GM21786 (cell line): ENCODE measurements around the gene KBTBD8.
A peak's percentile ranks its signal among the peaks of the same experiment; 100 is the strongest.

ENCODE experiments used
- ATAC-seq: cut with Tn5 transposase; IDR thresholded peaks from one replicate; pipeline ENCODE4 v1.9.1; 2021; ENCODE audit not compliant: unreplicated experiment

KBTBD8 gene

DNA sequence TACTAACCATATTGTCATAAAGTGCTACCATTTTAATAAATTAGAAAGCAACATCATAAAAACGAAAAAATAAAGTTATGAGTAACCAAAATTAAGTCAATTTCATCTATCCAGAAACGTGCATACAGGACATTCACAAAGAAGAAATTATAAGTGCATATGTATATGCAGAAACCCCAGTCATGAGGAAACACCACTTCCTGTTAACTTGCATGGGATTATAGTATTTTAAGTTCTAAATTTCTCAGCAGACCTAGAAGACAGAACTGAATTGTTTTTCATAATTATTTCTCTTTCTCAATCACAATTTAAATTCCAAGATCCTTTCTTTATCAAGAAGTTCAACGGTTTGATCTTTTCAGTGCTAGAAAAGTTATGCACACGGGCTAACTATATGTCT lies 1.4 kb upstream of the KBTBD8 start:
- ATAC-seq = no peak

DNA sequence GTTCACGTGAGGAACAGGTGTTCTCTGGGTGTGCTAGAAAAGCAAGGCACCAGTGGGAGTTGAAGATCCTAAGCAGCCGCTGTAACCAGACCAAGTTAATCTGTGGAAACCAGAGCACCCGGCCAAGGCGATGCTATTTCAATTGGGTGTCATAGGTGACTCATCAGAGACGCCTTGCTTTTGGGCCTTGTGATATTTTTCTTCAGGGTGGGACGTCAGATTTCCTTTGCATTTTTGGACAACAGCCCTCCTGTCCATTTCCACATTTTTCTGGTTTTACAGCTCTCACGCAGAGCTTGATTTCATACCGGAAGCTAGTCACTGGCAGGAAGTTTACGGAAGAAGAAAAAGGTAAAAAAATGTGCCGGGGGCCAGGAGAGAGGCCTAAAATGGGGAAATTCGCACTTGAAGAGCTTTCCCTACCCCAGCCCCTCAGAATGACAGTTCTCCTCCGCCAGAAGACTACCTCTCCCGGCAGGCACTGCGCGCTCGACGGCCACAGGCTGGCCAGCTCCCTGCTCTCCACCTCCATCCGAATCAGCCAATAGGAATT lies 471 bp upstream of the KBTBD8 start:
- no peak for ATAC-seq

DNA sequence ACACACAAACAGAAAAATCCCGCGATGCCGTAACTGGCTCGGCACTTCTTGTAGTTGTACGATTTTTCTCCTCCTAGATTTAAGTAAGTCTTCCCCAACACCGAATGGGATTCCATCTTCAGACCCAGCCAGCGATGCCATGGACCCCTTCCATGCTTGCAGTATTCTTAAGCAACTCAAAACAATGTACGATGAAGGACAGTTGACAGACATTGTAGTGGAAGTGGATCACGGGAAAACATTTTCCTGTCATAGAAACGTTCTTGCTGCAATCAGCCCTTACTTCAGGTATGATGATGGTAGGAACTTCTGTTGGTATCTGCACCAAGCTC lies 763 bp downstream of the KBTBD8 start:
- ATAC-seq = no peak

DNA sequence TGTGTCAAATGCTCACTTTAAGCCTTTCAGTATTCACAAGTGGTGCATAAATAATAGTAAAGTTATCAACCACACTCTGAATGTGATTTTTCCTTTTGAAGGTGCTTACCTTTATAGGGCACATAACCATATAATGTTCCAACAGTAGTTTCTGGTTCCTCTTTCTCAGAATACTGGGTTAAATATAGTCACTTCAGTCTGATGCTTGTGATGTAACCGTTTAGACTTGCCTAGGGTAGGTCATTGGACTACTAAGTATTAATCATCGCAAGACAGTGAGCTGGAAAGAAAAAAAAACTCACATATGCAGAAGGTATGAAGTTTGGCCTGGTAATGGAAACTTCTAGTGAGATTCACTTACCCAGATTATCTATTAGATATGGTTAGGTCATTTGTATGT lies 1.9 kb downstream of the KBTBD8 start:
- peak; percentile 50 for ATAC-seq

DNA sequence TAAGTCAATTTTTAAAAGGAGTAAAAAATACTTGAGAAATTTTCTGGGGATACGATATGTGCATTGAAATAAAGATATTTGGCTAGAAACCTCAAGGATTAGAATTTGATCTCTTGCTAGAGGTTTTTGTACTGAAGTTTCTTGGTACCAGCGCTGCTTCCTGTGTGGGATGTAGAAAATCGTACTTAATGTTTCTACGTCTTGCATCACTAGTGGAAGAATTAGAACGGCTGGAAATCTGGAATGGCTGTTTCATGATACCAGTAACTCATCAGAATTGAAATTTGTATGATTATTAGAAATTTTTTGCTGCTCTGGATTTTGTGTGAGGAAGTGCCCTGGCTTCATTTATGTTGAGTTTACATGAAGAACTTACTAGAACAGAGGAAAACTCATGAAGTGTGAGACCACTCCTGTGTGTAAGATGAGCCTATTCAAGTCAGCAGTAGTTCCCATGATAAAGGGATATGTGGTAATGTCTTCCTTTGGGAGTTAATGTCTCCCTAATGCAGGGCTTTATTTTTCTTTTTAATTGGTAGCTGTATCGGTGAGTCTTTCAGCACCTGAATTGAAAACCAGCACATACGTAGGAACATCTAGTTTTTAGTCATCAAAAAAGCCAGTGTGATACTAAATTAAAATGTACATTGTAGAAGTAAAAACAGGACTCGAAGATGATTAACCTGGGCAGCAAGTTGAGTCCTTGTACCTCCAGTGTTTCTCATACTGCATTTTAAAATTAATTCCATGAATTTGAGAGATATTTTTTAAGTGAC lies 3.2 kb downstream of the KBTBD8 start:
- ATAC-seq = no peak

DNA sequence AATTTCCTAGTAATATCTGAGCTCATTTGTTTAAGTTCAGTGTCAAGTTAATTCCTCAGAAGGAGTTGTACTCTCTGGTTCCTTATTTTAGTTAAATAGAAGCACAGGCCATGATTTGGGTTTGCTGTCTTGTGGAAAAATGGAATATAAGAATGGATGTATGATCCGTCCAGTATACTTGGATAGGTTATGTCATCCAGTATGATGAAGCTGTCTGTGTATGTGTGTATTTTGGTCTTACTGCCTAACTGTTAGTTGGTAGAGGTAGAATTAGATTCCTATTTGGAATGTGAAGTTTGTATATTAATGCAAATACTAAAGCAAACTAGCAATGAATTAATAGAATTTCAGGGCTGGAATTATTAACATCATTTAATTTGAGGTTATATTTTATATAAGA lies 7.9 kb downstream of the KBTBD8 start:
- no peak for ATAC-seq

DNA sequence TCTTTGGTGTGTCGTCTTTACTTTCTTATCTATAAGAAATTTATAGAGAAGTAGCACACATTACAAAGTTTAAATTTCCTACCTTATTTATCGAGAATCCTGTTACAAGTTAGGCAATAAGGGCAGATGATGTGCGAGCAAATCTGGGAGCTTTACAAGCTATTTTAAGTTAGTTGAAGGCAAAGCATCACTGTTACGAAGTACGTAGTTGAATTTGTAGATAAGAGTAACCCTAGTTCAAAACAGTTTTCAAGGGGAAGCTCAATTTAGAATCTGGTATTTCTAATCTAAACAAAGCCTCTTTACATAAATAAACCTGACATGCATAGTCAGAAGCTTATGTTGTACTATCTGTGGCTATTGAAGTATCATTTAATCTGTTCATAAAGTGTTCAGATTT lies 8.4 kb downstream of the KBTBD8 start:
- no peak for ATAC-seq

DNA sequence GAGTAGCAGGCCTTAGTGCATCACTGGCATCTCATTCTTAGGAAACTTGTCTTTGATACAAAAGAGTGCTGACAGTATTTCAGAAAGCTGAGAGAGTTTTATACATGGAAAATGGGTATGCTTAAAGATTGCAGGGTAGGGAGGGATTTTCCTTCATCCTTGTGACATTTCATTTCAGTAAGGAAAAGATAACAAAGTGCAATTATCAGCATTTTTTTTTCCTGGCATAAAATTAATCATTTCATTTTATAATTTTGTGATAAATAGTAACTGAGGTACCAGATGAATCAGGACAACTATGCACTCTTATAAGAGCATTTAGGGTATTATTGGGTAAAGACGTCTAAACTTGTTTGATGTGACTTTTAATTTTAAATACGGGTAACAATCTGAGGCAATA lies 10.3 kb downstream of the KBTBD8 start:
- ATAC-seq = no peak

DNA sequence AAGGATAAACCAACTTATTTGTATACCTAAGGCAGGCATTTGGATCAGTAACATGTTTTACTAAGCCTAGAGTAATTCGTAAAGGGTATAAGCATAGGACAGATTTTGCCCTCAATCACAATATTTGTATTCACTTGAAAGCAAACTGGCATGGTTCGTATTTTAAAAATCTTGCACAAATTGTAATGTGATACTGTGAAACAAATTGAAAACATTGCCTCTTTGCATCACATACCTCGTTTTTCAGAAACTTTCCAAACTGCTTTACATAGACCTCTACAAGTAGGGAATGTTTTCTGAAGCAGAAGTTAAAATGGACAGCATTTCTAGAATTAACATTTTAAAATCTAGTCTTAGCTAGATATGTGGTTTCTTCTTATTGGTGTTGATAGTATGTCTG lies 11.6 kb downstream of the KBTBD8 start:
- ATAC-seq = no peak

DNA sequence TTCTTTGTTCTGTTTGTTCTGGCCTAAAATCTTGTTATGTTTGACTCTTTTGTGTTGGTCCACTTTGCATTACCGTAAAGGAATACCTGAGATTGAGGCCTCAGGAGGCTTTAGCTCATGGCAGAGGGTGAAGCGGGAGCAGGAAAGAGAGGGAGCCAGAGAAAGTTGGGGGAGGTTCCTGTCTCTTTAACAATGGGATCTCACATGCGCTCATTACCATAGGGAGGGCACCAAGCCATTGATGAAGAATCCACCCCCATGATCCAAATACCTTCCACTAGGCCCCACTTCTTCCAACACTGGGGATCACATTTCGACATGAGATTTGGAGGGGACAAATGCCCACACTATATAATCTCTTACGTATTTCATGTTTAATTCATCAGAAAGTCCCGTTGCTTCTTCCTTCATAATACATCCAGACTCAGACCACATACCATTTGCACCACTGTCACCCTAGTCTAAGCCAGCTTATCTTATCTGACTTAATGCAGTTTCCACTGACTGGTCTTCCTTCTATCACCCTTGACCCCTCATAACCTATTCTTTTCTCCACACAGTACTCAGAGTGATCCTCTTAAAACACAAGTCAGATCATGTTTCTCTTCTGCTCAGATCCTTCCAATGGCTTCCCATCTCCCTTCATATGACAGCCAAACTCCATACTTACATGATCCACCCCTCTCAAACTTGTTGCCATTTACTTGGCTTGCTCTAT lies 13.5 kb downstream of the KBTBD8 start:
- no peak for ATAC-seq

DNA sequence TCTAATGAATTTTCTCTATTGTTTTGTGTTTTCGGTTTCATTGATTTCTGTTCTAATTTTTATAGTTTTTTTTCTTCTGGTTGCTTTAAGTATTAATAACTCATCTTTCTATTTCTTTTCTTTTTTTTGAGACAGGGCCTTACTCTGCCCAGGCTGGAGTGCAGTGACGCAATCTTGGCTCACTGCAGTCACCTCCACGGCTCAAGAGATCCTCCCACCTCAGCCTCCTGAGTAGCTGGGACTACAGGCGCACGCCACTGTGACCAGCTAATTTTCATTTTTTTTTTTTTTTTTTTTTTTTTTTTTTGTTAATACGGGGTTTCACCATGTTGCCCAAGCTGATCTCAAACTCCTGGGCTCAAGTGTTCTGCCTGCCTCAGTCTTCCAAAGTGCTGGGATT lies 14.5 kb downstream of the KBTBD8 start:
- ATAC-seq = no peak

DNA sequence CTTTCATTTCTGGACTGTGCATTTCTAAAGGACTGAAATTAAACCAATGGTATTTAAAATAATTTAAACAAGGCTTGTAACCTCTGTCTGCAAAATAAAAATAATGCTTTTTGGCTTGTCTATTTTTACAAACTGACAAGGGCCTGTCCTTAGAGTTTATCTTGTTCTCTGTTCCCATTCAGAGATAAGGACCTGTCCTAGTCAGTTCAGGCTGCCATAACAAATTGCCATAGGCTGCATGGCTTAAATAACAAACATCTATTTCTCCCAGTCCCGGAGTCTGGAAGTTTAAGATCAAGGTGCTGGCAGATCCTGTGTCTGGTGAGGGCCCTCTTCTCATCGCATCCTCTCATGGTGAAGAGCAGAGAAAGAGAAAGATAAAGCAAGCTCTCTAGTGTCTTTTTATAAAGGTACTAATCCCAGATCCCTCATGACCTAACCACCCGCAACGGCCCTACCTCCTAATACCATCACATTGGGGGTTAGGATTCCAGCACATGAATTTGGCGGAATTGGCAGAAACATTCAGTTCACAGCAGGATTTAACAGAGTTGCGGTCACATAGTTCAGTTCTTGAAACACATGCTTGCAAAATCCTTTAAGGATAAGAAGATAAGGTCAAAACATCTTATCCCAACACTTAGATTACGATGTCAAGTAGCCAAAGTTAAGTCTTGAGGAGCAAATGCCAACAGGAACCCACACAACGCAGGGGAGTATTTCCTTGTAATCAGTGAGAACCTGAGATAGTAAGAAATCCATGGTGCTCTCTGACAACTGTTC lies 17.8 kb downstream of the KBTBD8 start:
- ATAC-seq = no peak

DNA sequence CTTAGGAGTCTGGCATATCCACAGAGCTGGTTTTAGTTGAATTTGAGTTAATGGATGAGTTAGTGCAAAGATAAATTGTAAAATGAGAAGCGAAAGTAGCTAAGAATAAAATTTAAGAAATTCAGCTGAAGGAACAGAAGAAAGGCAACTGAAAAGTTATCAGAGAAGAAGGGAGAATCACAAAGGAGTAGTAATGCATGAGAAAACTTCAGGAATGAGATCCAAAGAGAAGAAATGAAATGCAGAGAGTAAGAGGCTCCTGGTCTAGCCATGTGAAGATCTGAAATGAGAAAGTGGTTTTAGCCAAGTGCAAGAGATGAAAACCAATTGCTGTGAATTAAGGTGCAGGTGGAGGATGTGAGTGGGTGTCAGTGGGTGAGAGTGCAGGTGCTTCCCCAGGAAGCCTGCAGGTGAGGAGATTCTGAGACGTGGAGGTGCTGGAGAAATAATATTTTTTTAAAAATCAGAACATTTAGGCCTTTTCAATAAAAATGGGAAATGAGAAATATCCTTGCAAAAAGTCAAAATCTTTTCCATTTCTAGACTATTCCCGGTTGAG lies 18.5 kb downstream of the KBTBD8 start:
- ATAC-seq = peak; percentile 31

DNA sequence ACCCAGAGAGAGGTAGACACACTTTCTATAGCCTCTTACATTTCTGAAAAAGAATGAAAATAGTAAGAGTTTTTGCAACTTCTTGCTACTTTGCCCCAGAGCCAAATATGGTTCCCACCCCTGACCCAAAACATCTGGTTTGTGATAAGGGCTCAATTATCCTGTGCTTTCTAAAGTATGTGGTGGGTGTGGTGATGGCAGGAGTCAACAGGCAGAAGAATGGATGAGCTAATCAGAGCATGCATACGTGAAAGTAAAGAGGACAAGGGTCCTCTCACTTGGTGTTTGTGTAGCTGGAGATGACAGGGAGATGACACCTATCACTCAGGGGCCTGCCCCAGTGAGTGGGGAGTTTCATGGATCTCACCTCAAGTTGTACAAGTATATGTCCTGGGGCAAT lies 19.1 kb downstream of the KBTBD8 start:
- ATAC-seq = peak; percentile 12

DNA sequence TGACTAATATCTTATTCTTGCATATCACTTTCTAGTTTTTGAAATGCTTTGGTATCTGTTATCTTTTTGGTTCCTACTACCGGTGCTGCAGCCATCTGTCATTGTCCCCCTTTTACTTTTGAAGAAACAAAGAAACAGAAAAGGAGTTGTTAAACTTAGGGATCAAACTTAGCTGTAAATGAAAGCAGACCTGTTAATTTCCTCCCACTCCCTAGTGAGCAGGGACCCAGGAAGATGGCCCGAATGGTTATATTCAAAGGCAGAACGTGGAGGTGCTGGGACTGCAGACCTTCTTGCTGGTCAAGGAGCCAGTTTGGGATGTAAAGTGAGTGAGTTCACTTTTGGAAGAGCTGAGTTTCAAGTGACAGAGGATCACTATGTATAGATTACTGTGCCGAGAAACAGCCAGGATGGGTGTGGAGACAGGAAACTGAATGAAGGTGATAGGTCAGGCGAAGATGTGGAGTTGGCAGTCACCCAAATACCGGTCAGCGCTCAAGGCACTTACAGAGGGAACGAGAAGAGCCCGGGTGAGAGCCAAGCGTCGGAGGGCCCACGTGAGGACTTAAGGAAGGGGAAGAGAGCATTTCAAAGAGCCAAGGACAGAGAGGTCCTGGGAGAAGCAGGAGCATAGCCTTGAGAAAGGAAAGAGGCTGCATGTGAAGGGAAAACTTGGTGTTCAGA lies 20.1 kb downstream of the KBTBD8 start:
- peak; percentile 51 for ATAC-seq

DNA sequence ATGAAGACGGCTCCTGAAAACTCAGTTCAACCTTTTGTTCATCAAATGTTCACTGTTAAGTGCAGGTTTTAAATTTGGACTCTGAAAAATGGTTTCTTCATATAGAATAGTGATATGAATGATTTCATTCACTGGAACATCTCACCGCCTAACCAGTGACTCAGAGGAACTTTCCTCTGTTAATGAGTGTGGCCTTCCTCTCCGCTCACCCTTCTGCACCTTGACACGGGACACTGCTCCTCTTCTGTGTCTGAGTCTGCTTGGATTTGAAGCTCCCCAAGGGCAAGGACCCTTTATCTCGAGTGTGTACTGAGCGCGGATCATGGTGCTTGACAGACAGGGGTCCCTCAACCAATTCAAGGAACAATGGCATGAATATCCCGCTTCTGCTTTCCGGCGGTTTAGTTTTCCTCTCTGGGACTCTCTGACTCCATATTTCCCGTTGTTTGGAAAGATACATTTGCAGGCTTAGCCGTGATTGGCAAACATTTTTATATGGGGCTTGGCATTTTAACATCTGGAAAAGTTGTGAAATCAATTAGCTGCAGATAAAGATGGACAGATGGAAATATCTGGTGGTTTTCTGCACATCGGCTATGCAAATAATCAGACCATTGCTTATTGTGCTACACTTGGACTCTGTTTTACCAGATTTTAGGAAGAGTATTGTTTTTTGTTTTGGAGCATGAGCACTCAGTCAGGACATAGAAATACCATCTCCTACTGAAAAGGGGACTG lies 20.9 kb downstream of the KBTBD8 start:
- peak; percentile 46 for ATAC-seq

DNA sequence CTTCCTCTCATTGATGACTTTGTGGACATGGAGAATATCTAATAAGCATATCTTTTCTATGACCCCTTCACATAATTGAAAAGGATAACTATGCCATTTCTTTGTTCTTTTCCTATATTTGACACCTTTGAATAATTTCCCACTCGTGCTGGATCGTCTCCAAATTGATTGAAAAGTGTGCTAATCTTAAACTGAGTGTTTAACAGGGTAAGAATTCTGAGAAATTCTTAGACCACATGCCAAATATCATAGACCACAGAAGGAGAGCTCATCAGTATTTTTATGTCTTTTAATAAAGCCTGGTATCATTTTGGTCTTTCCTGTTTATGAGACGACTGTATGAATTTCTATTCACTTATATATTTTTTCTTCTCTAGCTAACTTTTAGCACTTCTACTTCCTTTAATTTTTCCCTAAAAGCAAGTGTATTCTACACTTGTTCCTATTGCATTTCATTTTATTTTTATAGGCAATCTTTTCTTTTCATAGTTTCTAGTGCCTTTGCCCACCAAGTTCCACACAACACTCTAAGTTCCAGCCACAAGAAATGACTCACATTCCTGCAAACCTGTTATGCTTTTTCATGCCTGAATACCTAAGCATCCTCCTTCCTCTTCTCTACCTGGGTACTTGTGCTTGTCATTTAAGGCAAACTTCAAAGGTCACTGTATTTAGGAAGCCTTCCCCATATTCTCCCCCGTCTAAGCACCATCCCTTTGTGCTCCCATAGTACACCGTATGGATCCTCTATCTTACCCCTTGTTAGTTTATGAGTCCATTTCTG lies 30.1 kb downstream of the KBTBD8 start:
- no peak for ATAC-seq

DNA sequence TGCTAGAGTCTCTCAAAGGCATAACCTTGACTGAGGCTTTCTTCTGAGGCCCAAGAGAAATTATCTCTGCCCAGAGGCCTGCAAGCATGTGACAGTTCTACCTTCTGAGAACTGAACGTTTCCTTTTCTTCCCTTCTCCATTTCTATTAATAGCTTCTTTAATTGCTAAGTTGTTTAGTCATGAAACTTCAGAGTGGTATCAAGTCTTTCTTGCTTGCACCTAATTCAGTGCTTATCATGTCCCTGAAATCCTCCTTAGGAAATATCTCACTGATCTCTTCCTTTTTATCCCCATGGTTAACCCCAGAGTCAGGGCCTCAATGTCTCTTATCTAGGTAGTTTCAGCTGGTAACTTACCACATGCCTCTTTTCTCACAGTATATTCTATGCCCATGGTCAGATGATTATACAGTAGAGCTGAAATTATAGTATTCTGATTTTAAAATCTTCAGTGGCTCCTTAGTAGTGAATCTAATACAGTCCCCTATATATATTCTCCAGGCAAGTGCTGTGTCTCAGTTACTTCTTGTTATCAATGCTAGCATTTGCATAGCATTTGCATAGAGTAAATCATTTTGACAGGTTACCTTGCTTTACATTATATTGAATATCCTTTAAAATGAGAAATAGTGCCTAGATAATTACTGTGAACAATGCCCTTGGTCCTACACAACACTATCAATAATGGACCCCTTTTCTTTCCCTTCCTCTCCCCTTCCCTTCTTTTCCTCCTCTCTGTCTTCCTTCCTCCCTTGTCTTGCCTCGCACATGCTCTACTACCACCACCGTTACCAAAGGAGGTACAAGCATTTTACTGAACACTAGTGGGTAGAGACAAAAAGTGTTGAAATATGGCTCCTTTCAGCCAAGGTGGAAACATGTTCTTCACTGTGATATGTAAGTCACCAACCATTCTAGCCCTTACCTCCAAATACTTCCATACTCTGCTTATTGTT lies 33.0 kb downstream of the KBTBD8 start:
- ATAC-seq = peak; percentile 83
